HG02763 (cell line): Measurements from ENCODE around the gene OR52W1.
A peak's percentile ranks its signal among the peaks of the same experiment; 100 is the strongest.
"Not testable (repeated sequence)": the region's sequence is repeated elsewhere in the genome, so short reads cannot be mapped to it uniquely, and the experiment has no call there.

Experiments
- ATAC-seq: cut with Tn5 transposase; IDR thresholded peaks from one replicate; pipeline ENCODE4 v1.9.1; 2021; ENCODE audit warnings: mild to moderate bottlenecking, moderate library complexity; ENCODE audit not compliant: unreplicated experiment

OR52W1 gene

DNA sequence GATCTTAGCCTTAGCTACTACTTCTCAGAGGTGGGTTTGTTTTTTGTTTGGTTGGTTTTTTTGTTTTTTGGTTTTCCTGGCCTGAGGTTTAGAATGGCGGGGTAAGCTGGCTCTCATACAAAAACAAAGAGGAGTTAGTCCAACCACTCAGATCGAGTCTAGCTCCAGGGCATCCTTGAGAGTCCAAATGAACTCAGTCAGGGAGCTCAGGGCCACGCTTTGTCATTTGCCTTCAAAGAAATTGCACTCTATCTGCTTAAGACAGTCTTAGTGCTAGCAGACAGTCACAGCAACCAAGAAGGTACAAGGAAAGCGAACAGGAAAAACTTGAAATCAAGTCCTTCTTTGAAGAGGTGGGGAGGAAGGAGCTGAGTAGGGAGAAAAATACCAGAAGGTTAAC is 17.5 kb downstream of the OR52W1 start:
- no peak for ATAC-seq

DNA sequence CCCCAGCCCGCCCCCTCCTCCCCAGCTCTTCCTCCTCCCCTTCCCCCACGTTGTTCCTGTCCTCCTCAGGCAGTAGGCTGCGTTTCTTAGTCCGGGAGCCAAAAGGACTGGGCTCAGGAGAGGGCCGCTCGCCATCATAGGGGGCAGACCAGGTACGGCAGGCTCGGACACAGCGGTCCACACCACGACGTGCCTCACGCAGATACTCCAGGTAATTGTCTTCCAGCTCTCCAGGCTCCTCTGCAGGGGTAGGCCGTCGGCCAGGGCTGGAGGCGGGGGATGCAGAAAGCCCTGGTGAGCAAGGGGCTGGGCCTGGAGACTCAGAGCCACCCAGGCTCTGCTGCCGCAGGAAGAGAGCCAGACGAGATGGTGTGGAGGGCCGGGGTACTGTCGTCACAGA is 18.7 kb downstream of the OR52W1 start:
- no peak for ATAC-seq

DNA sequence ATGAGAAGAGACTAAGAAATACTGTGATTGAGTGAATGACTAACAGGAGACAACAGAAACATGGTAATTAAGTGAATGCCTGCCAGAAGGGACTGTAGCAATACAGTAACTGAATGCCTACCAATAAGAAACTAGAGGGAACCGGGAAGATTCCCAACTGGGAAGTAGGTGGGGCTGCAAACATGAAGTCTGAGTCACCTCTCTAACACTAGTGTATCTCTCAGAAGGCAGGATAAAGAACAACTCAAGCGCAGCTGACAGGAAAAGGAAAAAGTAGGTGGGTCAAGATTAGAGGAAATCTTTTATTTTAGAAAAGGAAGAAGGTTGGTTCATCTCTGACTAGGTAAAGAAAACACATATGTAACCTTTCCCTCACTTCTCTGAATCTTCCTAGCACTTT is 20.3 kb downstream of the OR52W1 start:
- ATAC-seq: no peak

DNA sequence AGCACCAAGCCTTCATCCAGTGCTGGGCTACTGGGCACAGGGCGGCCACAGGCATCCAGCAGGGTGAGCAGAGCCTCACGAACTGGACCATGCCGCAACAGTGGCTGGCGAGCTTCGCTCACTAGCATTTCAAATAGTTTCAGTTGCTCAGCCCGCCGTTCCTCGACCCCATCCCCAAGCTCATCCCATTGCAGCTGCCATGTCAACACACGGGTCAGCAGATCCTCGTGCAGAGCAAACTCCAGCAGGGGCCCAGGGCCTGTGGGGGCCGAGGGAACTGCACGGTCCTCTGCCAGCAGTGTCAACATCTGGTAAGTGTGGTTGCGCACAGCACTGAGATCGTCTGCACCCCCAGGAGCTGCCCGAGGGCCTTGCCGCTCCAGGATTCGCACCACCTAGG is 24.8 kb downstream of the OR52W1 start:
- no peak for ATAC-seq

DNA sequence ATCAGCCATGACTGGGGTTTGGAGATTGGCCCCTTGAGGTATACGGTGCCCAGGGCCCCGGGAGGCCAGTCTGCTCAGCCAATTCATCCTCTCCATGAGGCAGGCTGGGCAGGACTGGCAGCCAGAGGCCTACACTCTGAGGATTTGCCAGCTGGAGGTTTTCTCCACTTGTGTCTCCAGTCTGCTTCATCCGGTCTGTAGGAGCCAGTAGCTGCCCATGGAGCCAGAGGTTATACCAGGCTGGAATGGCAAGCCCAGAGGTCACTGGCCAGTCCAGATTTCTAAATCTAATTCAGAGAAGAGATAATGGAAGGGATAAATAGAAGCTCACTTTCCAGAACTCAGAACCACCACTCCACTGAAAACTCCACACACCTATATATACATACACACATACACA is 25.4 kb downstream of the OR52W1 start:
- no peak for ATAC-seq

DNA sequence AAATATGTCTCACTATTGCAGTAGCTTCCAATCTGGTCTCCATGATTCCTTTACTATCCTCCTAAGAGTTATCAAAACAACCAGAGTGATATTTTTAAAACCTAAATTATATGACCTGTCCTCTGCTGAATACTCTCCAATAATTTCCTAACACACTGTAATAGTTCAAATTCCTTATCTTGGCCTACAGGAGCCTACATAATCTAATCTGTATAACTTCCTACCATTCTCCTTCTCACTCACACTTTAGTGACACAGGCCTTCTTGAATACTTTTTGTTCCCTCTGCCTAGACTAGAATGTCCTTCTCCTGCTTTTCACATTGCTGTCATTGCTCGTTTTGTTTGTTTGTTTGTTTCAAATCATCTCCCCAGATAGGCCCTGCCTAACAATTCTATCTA is 26.0 kb downstream of the OR52W1 start:
- no peak for ATAC-seq

DNA sequence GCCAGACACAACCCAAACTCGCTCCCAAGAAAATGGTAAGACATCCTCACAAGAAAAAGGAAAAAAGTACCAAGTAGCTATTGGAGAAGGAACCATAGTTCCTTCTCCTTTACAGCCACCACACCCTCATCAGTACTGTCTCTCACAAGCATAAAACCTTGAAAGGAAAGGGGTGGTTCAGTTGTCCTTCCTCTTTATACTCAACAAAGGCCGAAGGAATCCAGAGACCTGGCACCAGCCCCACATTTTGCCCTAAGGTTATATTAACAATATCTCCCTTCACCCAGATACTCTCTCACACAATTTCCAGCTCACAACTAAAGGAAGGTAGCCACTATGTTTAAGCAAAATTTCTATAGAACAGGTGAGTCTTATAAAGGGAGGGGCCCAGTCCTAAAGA is 26.9 kb downstream of the OR52W1 start:
- no peak for ATAC-seq

DNA sequence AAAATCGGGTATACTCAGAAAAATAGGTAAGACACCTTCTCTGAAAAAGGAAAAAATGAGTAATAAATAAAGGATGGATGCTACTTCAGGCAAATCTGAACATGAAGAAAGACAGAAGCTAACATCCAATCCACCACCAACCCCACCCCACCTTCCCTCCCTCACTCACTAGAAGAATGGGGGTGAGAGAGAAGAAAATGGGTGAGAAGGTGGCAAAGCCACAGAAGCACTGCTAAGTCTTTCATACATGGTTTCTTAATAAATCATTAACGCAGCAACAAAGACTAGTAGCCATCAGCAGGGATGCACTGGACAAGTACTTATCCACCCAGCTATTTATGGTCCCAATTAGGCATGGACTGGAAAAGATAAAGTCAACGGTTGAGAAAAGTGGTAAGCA is 29.5 kb downstream of the OR52W1 start:
- ATAC-seq: no peak

DNA sequence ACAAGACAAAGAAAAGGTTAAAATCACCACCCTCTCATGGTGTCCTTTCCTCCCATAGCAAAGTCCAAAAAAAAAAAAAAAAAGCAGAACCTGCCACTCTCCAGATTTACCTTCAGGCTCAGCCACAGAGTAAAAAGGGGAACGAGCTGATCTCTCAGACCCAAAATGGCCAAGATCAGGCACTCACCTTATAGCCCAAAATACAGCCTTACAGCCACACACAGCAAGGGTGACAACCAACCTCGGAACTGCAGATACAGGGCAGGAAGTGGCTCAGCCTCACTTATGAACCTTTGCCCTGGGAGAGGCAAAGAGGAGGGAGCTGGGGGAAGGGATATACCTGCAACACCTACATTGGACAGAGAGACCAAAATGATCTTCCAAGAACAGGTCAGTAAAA is 30.9 kb downstream of the OR52W1 start:
- no peak for ATAC-seq

DNA sequence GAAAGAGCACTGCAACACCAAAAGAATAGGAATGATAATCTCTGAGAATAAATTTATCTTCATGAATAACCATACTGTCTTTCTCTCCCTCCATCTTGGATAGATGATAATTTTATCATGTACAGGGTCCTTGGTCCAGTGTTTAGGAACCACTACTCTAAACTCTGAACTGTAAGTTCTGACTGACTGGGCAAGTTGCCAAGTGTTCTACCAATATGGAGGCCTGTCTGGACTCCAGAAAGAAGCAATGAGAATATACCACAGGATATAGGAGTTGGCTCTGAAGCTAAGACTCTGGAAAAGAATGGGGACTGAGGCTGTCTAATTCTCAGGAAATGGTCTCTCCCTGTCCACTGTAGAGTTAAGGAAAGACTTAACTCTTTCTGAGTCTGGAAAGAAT is 33.9 kb downstream of the OR52W1 start:
- ATAC-seq: no peak

DNA sequence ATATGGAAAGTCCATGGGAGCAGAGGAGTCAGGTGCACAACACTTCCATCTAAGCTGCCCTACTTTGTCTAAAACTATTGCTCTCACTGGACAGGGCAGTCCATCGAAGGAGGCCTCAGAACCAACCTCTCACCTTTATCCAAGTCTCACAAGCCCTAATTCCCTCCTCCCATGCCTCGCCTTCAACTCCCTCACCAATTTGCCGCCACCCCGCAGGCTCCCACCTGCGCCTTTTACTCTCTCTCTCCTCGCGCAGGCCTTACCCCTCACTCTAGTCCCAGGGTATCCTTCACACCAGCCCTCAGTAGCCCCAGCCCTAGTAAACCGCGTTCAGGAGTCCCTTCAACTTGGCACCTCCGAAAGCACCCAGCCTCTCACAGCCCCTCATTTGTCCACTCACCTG is 35.0 kb downstream of the OR52W1 start:
- no peak for ATAC-seq

DNA sequence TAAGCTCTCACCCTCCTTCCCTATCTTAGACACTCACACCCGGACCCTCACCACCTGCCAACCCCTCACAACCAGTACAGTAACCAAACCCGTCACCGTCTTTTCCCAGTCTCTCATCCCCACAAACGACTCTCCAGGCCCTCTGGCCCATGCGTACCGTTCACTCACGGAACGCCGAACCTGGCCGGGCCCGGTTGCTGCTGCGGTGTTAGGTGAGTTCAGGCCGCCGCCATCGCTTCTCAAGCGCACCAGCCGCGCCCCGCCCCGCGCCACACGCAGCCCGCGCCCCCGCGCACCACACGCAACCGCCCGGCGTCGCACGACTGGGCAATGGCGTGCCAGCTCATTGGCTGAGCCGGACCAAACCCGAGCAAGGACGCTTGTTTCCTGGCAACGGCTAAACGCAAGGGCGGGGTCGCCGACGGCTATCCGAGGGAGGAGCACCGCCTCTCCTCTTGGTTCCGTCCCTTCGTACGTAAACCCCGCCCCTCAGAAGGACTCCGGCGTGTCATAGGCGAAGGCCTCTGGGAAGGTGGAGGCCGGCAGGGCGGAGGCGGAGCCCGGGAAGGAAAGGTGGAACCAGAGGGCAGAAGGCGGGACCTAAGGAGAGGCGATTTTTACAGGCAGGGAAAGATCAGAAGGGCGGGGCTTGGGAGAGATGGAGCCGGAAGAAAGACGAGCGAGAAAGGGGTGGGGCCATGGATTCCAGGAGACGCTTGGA is 35.5 kb downstream of the OR52W1 start, which contains the start of gene FHIP1B:
Gene FHIP1B (minus strand): TSS at position 250 of the 721 bp plus-strand sequence. CDS start 10,120 bp downstream, outside the sequence.
- peak; percentile 92 for ATAC-seq

DNA sequence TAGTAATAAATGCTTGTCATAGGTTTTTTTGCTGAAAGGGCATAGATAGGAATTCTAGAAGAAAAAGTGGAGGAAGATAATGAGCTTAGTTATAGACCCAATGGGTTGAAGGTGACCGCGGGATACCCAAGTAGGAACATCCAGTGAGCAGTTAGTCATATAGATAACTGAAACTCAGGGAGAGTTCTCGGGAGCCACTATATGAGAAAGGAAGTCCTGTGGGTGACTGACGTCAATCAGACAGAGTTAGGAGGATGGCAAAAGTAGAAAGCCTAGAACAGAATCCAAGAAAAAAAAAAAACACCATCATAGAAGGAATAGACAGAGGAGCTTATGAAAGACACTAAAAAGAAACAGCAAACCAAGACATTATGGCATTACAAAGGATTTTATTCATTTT is 38.2 kb downstream of the OR52W1 start:
- ATAC-seq: no peak

DNA sequence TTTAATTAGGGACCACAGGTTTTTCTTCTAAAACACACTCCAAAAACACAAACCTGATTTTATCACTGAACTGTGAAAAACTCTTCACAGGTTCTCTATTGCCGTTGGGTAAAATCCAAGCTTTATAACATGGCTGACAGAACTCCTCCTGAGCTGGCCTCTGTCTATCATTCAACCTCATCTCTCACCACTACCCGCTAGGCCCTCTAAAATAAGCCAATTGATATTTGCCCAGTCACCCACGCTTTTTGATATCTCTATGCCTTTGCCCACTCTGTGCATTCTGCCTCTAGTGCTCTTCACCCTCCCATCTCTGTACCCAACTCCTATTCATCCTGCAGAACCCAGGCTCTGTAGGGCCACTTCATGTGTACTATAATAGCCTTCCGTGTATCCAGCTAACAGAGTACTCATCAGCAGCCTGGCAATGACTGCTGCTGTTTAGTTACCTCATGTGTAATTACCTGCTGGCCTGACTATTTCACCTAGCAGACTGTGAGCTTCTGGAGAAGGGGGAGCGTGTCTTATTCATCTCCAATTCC is 38.8 kb downstream of the OR52W1 start:
- no peak for ATAC-seq

DNA sequence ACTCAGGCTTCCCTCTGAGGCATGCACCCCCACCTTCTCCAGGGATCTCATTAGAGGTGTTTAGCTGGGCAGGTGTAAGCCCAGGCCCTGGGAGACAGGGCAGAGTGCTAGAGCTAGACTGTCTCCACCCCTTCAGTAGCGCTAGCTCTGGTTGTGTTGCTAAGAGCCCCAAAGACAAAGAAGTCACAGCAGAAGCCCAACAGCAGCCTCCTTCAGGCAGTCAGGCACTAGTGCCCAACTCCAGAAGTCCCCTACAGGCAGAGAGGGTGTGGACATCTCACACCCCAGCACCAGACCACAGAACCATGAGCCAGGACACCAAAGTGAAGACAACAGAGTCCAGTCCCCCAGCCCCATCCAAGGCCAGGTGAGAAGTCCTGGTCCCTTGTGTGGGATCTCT is 39.9 kb downstream of the OR52W1 start, which contains the start of gene CNGA4:
Gene CNGA4 (plus strand): TSS at position 188 of the 400 bp plus-strand sequence. CDS start 118 bp downstream, at position 306.
- ATAC-seq: no peak

DNA sequence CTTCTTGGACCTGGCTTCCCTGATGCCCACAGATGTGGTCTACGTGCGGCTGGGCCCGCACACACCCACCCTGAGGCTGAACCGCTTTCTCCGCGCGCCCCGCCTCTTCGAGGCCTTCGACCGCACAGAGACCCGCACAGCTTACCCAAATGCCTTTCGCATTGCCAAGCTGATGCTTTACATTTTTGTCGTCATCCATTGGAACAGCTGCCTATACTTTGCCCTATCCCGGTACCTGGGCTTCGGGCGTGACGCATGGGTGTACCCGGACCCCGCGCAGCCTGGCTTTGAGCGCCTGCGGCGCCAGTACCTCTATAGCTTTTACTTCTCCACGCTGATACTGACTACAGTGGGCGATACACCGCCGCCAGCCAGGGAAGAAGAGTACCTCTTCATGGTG is 41.1 kb downstream of the OR52W1 start:
- ATAC-seq: no peak

DNA sequence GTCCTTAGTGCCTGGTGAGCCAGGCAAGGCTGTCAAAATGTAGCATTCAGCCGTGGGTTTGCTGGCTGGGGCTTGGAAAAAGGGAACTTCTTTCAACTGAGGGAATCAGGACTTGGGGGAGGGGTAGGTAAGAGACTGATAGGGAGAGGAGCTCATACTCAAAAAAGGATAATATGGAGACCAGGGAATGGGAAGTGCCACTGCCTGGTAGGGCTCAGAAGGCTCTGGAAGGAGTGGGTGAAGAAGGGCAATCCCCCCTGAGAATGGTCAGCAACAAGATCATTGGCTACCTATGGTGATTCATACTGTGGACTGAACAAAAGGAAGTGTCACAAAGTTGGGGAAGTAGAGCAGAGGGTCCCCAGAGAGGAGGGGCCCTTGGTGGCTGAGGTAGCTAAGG is 41.8 kb downstream of the OR52W1 start:
- ATAC-seq: no peak

DNA sequence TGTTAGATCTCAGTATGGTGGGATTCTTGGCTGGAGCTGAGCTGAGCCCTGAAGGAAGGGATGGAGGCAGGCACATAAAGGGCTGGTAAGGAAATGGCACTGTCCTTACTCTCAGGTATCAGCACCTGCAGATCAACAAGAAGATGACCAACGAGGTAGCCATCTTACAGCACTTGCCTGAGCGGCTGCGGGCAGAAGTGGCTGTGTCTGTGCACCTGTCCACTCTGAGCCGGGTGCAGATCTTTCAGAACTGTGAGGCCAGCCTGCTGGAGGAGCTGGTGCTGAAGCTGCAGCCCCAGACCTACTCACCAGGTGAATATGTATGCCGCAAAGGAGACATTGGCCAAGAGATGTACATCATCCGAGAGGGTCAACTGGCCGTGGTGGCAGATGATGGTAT is 42.3 kb downstream of the OR52W1 start:
- no peak for ATAC-seq

DNA sequence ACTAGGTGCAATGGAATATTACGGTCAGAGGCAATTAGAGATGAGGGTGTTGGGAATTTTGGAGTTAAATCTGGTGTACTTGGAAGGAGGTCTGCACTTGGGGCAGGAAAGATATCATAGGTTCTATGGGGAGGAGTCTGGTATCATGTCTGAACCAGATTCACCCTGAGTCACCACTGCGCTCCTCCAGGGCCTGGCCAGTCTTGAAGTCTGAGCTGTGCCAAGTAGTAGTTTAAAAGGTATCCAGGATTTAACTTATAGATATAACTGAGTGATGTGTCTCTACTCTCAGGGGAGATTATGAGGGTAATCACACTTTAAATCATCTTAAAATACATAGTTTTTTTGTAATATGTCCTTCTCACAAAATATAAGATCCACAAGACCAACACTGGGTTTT is 46.5 kb downstream of the OR52W1 start:
- ATAC-seq: no peak

DNA sequence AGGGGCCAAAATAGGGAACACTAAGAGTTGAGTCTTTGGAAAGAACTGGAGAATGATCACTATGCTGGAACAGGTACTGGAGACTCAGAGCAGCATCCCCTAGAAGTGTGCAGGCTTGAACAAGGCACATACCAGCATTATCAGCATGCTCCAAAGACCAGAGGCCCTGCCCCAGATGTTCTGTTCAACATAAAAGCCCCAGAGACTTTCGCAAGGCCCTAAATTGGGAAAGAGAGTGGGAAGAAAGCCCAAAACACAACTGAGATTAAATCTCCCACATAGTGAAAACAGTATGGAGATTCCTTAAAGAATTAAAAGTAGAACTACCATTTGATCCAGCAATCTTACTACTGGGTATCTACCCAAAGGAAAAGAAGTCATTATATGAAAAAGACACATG is 49.2 kb downstream of the OR52W1 start:
- ATAC-seq: no peak

DNA sequence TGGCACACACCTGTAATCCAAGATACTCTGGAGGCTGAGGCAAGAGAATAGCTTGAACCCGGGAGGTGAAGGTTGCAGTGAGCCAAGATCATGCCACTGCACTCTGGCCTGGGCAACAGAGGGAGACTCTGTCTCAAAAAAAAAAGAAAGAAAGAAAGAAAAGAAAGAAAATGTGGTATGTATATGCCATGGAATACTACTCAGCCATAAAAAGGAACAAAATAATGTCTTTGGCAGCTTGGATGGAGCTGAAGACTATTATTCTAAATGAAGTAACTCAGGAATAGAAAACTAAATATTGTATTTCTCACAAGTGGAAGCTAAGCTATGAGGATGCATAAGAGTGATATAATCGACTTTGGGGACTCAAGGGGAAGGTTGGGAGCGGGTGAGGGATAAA is 49.9 kb downstream of the OR52W1 start:
- not testable (repeated sequence) for ATAC-seq
